Left renal cortex interstitium (tissue), 4 donors: ENCODE measurements around the gene SLC19A1. TPM values are rescaled to one million over a fixed set of nuclear protein-coding genes. Genes with fewer than 3 reads are reported as not detected.
"Not testable (repeated sequence)": the region's sequence is repeated elsewhere in the genome, so short reads cannot be mapped to it uniquely, and the experiment has no call there.

Experiments used
- DNase-seq, 4 donors: peaks; one replicate each; pipeline ENCODE4 v3.0.0-alpha.2; 2013; ENCODE audit warnings: low read depth in 4 of 4, low spot score in 2 of 4, missing footprints in 1 of 4
- polyA plus RNA-seq, 4 donors: library from polyadenylated mRNA; unstranded; fragments of 120-200 nt; gene quantifications; one replicate each; pipeline ENCODE4 v1.2.1, GENCODE V29; 2013; ENCODE audit not compliant: insufficient read length in 4 of 4

Gene SLC19A1
- polyA plus RNA-seq, 4 donors, result 30.1 to 74.3 (median 38.3) TPM

- DNase-seq, result no peak
These were observed 35.5 kb upstream of the SLC19A1 start for GRCh38 chr21:45577801-45578175.

- no peak for DNase-seq
These were observed 34.8 kb upstream of the SLC19A1 start for GRCh38 chr21:45576838-45577737.

GRCh38 chr21:45575993-45576837 lies 34.0 kb upstream of the SLC19A1 start:
- DNase-seq, result no peak

- DNase-seq, result no peak
These were observed 33.2 kb upstream of the SLC19A1 start for GRCh38 chr21:45575304-45575992.

- no peak for DNase-seq
These were observed 32.5 kb upstream of the SLC19A1 start for GRCh38 chr21:45574691-45575090.

GRCh38 chr21:45574081-45574501 lies 31.9 kb upstream of the SLC19A1 start:
- DNase-seq, result no peak

GRCh38 chr21:45573452-45574035 lies 31.3 kb upstream of the SLC19A1 start:
- DNase-seq, result no peak

GRCh38 chr21:45572783-45573451 lies 30.7 kb upstream of the SLC19A1 start:
- DNase-seq, result no peak

- no peak for DNase-seq
These were observed 30.0 kb upstream of the SLC19A1 start for GRCh38 chr21:45572231-45572630.

GRCh38 chr21:45571641-45572040 lies 29.4 kb upstream of the SLC19A1 start:
- DNase-seq, result no peak

GRCh38 chr21:45570826-45571601 lies 28.8 kb upstream of the SLC19A1 start:
- no peak for DNase-seq

GRCh38 chr21:45570071-45570470 lies 27.8 kb upstream of the SLC19A1 start:
- no peak for DNase-seq

GRCh38 chr21:45568383-45568782 lies 26.1 kb upstream of the SLC19A1 start:
- no peak for DNase-seq

GRCh38 chr21:45564137-45564536 lies 21.9 kb upstream of the SLC19A1 start:
- DNase-seq, result not testable (repeated sequence)

- no peak for DNase-seq
These were observed 20.7 kb upstream of the SLC19A1 start for GRCh38 chr21:45562965-45563364.

GRCh38 chr21:45562402-45562801 lies 20.2 kb upstream of the SLC19A1 start:
- DNase-seq, result no peak

GRCh38 chr21:45561241-45561640 lies 19.0 kb upstream of the SLC19A1 start:
- not testable (repeated sequence) for DNase-seq

GRCh38 chr21:45560106-45561021 lies 18.1 kb upstream of the SLC19A1 start:
- no peak for DNase-seq
